GM04504 (cell line): Measurements from ENCODE around the gene RAB17.

Experiments
- DNase-seq: peaks from one replicate; pipeline ENCODE4 v3.0.0-alpha.2; 2012; ENCODE audit warnings: low read depth

The RAB17 gene

DNA sequence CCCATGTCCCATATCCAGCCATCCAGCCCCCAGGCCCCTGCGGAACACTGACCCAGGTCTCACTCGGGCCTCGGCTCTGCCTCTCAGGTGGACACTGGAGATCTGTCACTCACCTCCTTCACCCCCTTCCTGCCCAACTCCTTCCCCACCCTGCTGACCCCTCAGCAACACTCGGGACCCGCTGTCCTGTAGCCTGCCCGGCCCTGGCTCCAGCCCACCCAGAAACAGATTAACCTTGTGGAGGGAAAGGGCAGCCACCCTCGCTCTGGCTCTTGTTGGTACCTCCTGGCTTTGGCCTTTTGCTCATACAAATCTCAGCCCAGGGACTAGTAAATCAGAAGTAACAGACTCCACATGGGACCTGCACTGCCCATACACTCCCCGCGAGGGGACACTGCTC lies 53.9 kb downstream of the RAB17 start:
- DNase-seq: no peak

DNA sequence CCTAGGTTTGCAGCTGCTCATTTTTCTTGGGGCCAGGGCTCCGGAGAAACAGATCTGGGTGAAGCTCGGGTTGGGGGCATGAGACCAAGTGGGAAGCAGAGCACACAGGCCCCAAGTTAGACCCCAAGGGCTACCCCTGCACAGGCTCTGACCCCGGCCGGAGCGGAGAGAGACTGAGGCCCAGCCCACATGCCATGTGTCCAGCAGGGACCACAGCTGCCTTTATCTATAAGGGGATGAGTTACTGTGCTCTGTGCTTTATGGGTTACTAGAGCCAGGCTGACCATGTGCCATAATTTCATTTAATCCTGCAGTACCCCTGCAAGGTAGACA lies 54.5 kb downstream of the RAB17 start:
- no peak for DNase-seq

DNA sequence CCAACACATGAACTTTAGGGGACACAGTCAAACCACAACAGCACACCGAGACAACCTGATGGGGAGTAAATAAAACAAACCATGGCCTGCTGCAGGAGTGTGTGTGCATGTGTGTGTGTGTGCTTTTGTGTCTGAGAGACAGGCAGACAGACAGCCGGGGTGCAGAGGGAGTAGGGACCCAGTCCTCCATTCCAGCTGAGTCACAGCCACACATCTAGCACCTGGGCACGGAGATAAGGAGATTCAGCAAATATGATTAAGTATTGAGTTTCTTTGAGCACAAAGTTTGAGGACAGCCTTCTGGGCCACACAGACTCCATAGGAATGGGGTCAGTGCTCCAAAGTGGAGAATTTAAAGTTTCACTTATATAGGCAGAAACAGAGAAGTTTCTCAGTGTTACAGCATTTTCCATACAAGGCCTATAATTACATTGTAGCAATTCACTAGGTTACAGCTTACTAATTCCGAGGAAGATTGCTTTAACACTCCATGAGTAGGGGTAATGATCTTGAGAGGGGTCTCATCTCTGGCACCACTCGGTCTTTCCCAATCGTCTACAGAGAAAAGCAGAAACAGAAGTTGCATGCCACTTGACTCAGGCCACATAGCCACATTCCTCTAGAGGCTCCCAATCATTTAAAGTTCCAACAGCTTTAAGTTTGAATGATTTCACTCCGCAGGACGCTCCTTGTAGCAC lies 55.0 kb downstream of the RAB17 start:
- DNase-seq: no peak

DNA sequence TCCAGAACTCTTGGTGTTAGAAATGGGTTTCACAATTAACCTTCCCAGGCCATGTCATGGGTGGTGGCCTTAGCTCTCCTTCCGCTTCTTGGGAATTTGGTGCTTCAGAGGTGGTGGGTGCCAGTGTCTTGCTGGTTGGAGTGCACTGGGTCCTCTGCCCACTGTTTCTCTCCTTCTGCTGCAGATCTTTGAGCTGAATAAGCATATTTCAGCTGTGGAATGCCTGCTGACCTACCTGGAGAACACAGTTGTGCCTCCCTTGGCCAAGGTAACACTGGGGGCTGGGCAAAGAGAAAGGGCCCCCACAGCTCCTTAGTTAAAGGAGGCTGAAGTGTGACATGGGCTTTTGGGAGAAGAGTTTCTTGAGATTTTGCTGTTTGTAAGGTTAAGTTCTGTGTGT lies 56.2 kb downstream of the RAB17 start:
- DNase-seq: no peak

DNA sequence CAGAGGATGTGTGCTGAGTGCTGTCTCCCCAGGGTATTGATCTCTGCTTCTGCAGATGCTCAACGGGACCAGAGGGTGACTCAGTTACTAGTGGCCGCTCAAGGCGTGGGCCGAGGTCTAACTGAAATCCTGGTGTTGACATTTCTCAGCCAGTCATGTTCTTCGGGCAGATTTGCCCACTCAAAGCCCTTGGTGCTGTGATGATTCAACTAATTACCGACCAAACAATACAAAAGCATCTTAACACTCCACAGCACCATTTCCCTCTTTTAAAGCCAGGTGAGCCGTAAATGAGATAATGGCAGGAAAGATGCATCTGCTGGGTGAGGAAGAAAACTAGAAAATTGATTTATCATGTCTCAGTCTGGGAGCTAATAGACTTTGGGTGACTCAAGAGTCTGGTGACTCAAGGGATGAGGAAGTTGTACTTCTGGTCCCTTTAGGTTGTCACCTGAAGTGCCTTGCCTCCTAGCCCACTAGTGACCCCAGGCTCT lies 56.8 kb downstream of the RAB17 start:
- DNase-seq: no peak

DNA sequence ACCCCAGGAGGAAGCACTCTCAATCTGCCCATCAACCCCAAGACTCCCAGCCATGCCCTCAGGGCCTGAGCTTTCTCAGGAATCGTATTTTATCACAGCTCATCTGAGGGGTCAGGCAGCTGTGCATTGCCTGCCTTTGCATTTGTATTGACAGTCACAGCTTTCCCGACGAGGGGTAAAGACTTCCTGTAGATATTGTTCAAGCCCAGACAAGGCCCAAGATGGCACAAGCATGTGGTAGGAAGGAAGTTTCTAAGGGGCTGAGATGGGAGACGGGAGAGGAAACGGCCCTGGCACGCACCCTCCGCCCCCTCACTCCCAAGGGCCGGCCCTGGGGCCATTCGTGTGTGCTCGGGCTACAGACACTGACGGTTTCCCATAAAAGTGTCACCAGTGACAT lies 58.4 kb downstream of the RAB17 start:
- DNase-seq: peak; percentile 18

DNA sequence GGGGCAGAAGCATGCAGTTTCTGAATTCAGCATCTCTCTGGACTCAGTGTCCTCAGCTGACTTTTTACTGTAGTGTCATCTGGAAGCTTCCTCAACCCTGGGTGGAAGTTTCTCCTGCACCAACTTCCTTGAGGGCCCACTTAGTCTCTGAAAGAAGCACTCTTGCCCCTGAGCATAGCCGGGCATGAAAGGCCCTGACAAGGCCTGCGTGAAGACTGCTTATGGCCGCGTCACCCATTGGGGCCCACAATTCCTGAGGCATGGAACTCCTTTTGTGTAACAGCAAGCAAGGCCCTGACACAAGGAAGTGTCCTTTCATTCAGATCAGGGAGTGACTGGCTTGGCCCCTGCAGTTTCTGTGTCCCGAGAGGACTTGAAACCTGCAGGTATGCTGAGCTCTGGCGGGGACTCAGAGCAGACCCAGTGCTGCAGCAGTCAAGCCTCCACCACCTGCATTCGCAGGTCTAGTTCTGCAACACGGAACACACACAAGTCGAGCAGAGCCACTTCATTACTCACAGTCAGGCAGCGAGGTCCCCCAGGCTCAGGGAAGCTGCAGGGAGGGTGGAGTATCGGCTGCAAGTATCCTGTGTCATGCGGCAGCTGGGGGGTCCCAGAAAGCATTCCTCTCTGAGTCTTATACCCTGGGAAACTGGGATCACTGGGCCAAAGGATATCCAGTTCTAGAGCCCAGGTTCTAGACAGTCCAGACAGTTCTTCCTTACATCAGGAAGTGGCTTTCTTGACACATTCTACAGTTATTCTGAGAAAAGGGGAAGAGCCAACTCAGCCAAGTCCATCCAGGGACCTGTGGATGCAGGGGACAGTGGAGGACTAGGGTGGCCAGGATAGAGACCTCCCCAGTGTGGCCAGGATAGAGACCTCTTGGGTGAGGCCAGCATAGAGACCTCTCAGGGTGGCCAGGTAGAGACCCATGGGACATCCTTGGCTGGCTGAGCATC lies 59.8 kb downstream of the RAB17 start:
- DNase-seq: no peak

DNA sequence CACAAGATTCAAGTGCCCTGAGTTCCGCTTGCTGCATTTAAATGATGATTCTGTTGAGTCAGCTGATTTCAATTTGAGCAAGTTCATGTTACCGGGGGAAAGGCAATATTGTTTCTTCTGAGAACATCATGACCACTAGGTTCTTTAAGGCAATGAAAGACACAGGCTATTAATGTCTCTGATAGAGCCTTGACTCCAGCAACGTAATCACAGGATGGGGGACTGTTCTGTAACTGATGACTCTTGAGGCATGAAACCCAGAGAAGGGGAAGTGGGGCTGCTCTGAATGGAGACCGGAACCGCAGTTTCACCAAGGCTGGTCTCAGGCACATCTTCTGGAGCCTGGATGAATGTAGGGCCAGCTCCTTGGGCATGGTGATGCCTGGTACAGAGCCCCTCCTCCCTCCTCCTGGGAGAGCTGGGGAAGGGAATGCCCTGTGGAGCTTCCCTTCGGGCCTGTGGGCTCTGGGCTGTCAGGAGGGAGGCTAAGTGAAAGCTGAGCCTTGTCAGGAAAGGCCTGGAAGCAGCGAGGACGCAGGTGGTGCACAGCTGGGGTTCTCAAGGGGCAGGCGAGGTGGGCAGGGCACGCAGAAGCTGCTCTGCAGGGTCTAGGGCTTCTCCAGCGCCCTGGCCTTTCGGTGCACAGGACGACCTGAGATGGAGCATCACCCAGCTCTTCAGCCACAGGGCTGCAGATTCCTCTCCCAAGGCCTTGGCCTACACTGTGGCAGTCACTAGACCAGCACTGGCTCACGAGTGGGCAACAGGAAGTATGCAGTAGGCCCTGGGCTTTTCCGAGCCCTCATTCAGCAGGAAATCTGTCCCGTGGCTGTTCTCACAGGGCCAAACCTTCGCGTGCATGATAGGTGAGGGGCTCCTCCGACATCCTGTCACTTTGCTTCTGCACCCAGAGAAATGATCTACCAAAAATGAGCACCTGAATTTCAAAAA lies 60.8 kb downstream of the RAB17 start:
- DNase-seq: no peak

DNA sequence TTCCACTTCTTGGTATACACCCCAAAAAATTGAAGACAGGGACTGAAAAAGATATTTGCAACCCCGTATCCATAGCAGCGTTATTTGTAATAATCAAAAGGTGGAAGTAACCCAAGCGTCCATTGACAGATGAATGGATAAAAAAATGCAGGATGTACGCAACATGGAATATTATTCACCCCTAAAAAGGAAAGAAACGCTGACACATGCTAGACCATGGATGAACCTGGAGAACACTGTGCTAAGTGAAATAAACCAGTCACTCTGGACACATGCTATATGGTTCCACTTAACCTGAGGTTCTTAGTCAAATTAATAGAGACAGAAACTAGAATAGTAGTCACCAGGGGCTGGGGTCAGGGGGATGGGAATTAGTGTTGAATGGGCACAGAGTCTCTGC lies 62.8 kb downstream of the RAB17 start:
- no peak for DNase-seq

DNA sequence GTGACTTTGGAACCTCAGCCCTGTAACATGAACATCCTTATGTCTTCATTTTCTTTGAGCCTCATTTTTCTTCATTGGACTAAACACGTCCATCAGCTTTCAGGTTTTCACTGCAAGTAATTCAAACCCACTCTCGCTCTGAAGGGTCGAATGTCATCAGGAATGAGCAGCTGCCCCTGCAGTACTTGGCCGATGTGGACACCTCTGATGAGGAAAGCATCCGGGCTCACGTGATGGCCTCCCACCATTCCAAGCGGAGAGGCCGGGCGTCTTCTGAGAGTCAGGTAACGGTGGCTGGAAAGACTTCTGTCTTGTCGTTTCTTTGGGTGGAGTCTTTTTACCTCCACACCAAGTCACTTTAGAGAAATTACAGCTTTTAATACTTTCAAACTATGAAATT lies 63.3 kb downstream of the RAB17 start:
- no peak for DNase-seq

DNA sequence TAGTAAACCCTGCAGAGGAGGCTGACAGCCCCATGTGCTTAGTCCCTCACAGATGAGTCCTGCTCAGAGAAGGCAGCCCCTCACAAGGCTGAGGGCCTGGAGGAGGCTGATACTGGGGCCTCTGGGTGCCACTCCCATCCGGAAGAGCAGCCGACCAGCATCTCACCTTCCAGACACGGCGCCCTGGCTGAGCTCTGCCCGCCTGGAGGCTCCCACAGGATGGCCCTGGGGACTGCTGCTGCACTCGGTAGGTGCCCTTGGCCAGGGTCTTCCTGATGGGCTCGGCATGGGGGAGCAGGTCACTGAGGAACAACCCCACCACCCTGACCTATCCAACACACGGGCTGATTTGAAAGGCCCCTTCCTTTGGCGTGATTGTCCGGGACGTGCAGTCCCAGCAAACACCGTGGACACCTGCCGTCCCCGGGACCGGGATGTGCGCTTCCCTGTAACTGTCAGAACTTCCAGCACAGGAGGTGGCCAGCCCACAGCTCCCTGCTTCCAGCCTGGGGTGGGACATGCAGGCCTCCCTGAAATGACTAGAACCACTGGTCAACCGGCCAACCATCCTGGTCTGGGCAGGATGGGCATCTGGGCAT lies 64.9 kb downstream of the RAB17 start:
- no peak for DNase-seq

DNA sequence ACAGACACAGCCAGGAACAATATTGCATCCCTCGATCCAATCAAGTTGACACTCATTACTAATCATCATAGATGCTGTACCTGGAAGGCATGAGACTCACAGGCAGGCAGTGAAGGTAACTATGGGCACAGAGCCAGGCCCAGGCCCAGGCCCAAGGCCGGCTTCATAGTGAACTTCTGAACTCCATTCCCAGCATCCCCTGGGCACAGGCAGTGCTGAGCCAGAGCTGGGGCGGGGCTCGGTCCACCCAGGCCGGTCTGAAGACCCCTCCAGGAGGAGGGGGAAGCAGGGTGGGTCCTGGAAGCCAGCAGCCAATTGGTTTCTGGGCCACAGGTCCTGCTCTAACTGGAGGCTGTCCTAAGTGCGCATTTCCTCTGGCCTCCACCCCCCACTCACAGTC lies 65.9 kb downstream of the RAB17 start:
- no peak for DNase-seq
